Cardiac muscle cell (in vitro differentiated cells and primary cell): ENCODE data around the gene CMSS1. TPM values are rescaled to one million over a fixed set of nuclear protein-coding genes. Genes with fewer than 3 reads are reported as not detected.

Experiments
- DNase-seq, 2 donors: peaks; one replicate each; pipeline versions ENCODE4 v3.0.0 to v3.0.0-alpha.2; 2010 to 2017; ENCODE audit warnings: low read depth in 1 of 2, low spot score in 1 of 2
- H3K27ac ChIP-seq: fragments of 200-600 bp; sonication (generic); 2 replicates; pipeline ENCODE4 v1.5.1; 2016
- H3K27me3 ChIP-seq: fragments of 200-600 bp; sonication (generic); 2 replicates; pipeline ENCODE4 v1.6.0; 2016; ENCODE audit warnings: control low read depth
- H3K36me3 ChIP-seq: fragments of 200-600 bp; sonication (generic); 2 replicates; pipeline ENCODE4 v1.5.1; 2016; ENCODE audit warnings: control low read depth
- H3K4me1 ChIP-seq: fragments of 200-600 bp; sonication (generic); 2 replicates; pipeline ENCODE4 v1.8.1; 2017; ENCODE audit warnings: low read depth, mild to moderate bottlenecking, mixed run types
- H3K4me3 ChIP-seq: fragments of 200-600 bp; sonication (generic); 2 replicates; pipeline ENCODE4 v1.5.1; 2016; ENCODE audit warnings: mild to moderate bottlenecking
- H3K9me3 ChIP-seq: fragments of 200-600 bp; sonication (generic); 2 replicates; pipeline ENCODE4 v1.5.1; 2017; ENCODE audit warnings: low read depth, mild to moderate bottlenecking, control low read depth
- CTCF ChIP-seq: IDR thresholded peaks from 2 replicates; pipeline ENCODE4 v1.5.1; 2012; ENCODE audit warnings: low read depth, mild to moderate bottlenecking, low read length
- polyA plus RNA-seq: library from polyadenylated mRNA; unstranded; fragments of >200 nt; fragmentation: Nextera tagmentation; extraction: Ambion mirVana; gene quantifications from 2 replicates; pipeline ENCODE4 v1.2.1, GENCODE V29; 2016
- total RNA-seq: library from RNA; depleted of rRNA; stranded (reverse); fragments of >200 nt; gene quantifications from 2 replicates; pipeline ENCODE4 v1.2.3, GENCODE V29; 2016

The CMSS1 gene
- total and polyA plus RNA-seq, 2 experiments from 2014 or later: 13.1 to 32.9 TPM

- Histone ChIP-seq H3K27me3 (no peaks in the 10 kb centered on the region), H3K4me3 (no peak overlapping the region), H3K9me3 (no peaks in the 10 kb centered on the region), H3K36me3 (no peaks in the 10 kb centered on the region), H3K27ac (no peak overlapping the region), H3K4me1 (no peaks in the 10 kb centered on the region)
- peak in 1 of 2 donors; percentile 48 for DNase-seq
- no peak for TF ChIP-seq CTCF
These were observed 47.7 kb downstream of the CMSS1 start for GRCh38 chr3:99865321-99865720.

- Histone ChIP-seq H3K4me1 (no peaks in the 10 kb centered on the region), H3K4me3 (no peak overlapping the region), H3K9me3 (no peaks in the 10 kb centered on the region), H3K27me3 (no peaks in the 10 kb centered on the region), H3K36me3 (no peaks in the 10 kb centered on the region), H3K27ac (no peak overlapping the region)
- peak in 1 of 2 donors; percentile 77 for DNase-seq
- TF ChIP-seq CTCF: no peak
These were observed 48.6 kb downstream of the CMSS1 start for GRCh38 chr3:99866261-99866761.

DNA sequence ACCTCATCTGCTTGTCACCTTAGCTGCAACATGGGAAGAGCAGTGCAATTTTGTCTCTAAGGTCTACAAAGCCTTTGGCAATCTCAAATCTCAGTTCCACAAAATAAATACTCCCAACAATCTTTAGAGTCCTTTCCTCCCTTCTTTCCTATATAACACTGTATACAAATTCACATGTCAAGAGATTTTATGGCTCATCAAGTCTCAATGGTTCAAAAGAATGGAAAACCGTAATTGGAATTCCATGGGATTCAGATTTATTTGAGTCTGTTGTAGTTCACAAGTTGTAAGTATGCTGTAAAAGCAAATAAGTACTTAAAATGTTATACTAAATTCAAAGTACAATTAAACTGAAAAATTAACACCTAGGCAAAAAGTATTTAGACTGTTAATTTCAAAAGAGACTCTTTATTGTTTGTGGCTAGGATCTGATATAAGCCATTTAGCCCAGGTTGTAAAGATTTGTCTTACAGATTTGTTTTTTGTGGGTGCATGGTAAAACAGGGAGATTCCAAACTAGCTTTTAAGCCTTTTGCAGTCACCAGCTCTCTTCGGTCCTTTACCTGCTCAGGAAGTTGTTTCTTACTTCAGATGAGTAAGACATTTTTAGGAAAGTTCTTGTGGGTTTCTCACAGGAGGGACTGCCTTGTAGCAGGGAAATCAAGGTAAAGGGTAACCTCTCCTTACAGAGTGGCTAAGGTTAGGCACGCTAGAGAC, 50.1 kb downstream of the CMSS1 start:
- no peak overlapping the region for H3K4me3 ChIP-seq
- no peaks in the 10 kb centered on the region for H3K27me3 ChIP-seq
- no peaks in the 10 kb centered on the region for H3K9me3 ChIP-seq
- no peaks in the 10 kb centered on the region for H3K36me3 ChIP-seq
- DNase-seq: no peak
- H3K4me1 ChIP-seq: no peaks in the 10 kb centered on the region
- no peak for TF ChIP-seq CTCF
- H3K27ac ChIP-seq: no peak overlapping the region

- TF ChIP-seq CTCF: no peak
- Histone ChIP-seq H3K4me1 (no peaks in the 10 kb centered on the region), H3K4me3 (no peak overlapping the region), H3K9me3 (no peaks in the 10 kb centered on the region), H3K27ac (no peak overlapping the region), H3K27me3 (no peaks in the 10 kb centered on the region), H3K36me3 (no peaks in the 10 kb centered on the region)
- peak in 1 of 2 donors; percentile 11 for DNase-seq
These were observed 50.6 kb downstream of the CMSS1 start for GRCh38 chr3:99868311-99868646.

DNA sequence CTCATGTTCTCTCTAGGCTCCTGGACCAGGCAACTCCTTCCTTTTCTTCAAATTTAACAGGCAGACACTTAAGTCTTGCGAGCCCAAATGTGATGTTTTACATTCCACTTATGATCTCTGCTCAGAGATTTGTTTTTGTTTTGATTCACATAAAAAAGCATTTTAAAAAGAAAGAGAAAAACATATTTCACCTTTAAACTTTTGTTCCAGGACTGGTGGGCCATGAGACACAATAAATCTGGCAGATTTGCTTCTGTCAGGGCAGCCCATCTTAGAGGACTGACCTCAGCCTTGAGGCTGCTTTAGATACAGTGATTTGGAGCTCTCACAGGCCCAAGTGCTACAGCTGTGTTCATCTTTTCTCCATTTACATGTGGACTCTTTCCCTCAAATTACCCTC, 52.0 kb downstream of the CMSS1 start:
- Histone ChIP-seq H3K27ac (no peak overlapping the region), H3K9me3 (no peaks in the 10 kb centered on the region), H3K27me3 (peaks cover 8% of the 10 kb centered on the region), H3K4me1 (no peaks in the 10 kb centered on the region), H3K4me3 (no peak overlapping the region), H3K36me3 (no peaks in the 10 kb centered on the region)
- no peak for DNase-seq
- no peak for TF ChIP-seq CTCF
